CD14-positive monocyte (primary cell): ENCODE results near the gene TGFBR1. TPM values are rescaled to one million over a fixed set of nuclear protein-coding genes. Genes with fewer than 3 reads are reported as not detected.

Experiments
- DNase-seq, 3 donors: peaks; one replicate each; pipeline ENCODE4 v3.0.0-alpha.2; 2011 to 2022
- H2AFZ ChIP-seq: 2 replicates; pipeline ENCODE4 v1.6.0; 2012; ENCODE audit warnings: mild to moderate bottlenecking, low read depth, low read length, inconsistent platforms; ENCODE audit not compliant: insufficient read depth, poor library complexity, severe bottlenecking
- H3K27ac ChIP-seq, 2 donors: 1 replicate in 1 of 2; 2 replicates in 1 of 2; pipeline ENCODE4 v1.5.1; 2012 to 2013; ENCODE audit warnings: low read length in 2 of 2, control low read depth in 1 of 2, inconsistent platforms in 1 of 2, low read depth in 1 of 2, mild to moderate bottlenecking in 1 of 2
- H3K27me3 ChIP-seq, 2 donors: one replicate each; pipeline versions ENCODE4 v1.6.0 to v1.6.1; 2011 to 2013; ENCODE audit warnings: low read length in 2 of 2; ENCODE audit not compliant: control insufficient read depth in 2 of 2, insufficient read depth in 2 of 2
- H3K36me3 ChIP-seq, 2 donors: replicated peaks in 1 of 2; 1 replicate in 1 of 2; 2 replicates in 1 of 2; pipeline versions ENCODE4 v1.5.1 to v1.6.1; 2012 to 2013; ENCODE audit warnings: low read length in 2 of 2, control low read depth in 1 of 2, inconsistent platforms in 1 of 2, mild to moderate bottlenecking in 1 of 2; ENCODE audit not compliant: insufficient read depth in 2 of 2, control insufficient read depth in 1 of 2
- H3K4me1 ChIP-seq, 2 donors: 1 replicate in 1 of 2; 2 replicates in 1 of 2; pipeline versions ENCODE4 v1.5.1 to v1.6.1; 2012 to 2013; ENCODE audit warnings: low read length in 2 of 2, control low read depth in 1 of 2, inconsistent platforms in 1 of 2, mild to moderate bottlenecking in 1 of 2, moderate library complexity in 1 of 2; ENCODE audit not compliant: insufficient read depth in 2 of 2, control insufficient read depth in 1 of 2
- H3K4me2 ChIP-seq: replicated peaks from 2 replicates; pipeline ENCODE3; 2012; ENCODE audit warnings: low read length, moderate library complexity, mild to moderate bottlenecking; ENCODE audit not compliant: poor library complexity, severe bottlenecking; ENCODE audit errors: extremely low read depth
- H3K4me3 ChIP-seq, 3 experiments: fragments of 200-600 bp in 1 of 3; sonication (generic) in 1 of 3; replicated peaks in 1 of 3; 1 replicate in 2 of 3; 2 replicates in 1 of 3; pipeline ENCODE4 v1.5.1; 2011 to 2013; ENCODE audit warnings: low read length in 3 of 3, mild to moderate bottlenecking in 3 of 3, control low read depth in 2 of 3, low read depth in 2 of 3, inconsistent platforms in 1 of 3, moderate library complexity in 1 of 3
- H3K79me2 ChIP-seq: 2 replicates; pipeline ENCODE4 v1.6.0; 2012; ENCODE audit warnings: mild to moderate bottlenecking, control low read depth, inconsistent platforms, low read length, moderate library complexity; ENCODE audit not compliant: insufficient read depth
- H3K9ac ChIP-seq: 2 replicates; pipeline ENCODE4 v1.6.0; 2017; ENCODE audit warnings: low read length, mild to moderate bottlenecking; ENCODE audit not compliant: insufficient read depth, poor library complexity, severe bottlenecking
- H3K9me3 ChIP-seq, 2 donors: replicated peaks in 1 of 2; 1 replicate in 1 of 2; 2 replicates in 1 of 2; pipeline versions ENCODE4 v1.5.1 to v1.6.1; 2012 to 2013; ENCODE audit warnings: low read length in 2 of 2, control low read depth in 1 of 2; ENCODE audit not compliant: control insufficient read depth in 1 of 2, insufficient read depth in 1 of 2
- H4K20me1 ChIP-seq: 2 replicates; pipeline ENCODE4 v1.6.0; 2012; ENCODE audit warnings: mild to moderate bottlenecking, low read length, control low read depth, moderate library complexity; ENCODE audit not compliant: insufficient read depth
- H3K27ac Mint-ChIP-seq, 7 donors: one replicate each; pipeline ENCODE4 v1.8.0; 2020; ENCODE audit warnings: mild to moderate bottlenecking in 7 of 7, mixed read lengths in 7 of 7, moderate library complexity in 6 of 7, inconsistent platforms in 2 of 7
- H3K27me3 Mint-ChIP-seq, 3 donors: one replicate each; pipeline ENCODE4 v1.8.0; 2021 to 2022; ENCODE audit warnings: low read depth in 3 of 3, mild to moderate bottlenecking in 3 of 3, mixed read lengths in 3 of 3, moderate library complexity in 3 of 3, inconsistent platforms in 1 of 3
- H3K36me3 Mint-ChIP-seq, 2 donors: one replicate each; pipeline ENCODE4 v1.8.0; 2020; ENCODE audit warnings: mixed read lengths in 2 of 2, inconsistent platforms in 1 of 2, mild to moderate bottlenecking in 1 of 2
- H3K4me1 Mint-ChIP-seq: one replicate; pipeline ENCODE4 v1.8.0; 2020; ENCODE audit warnings: mild to moderate bottlenecking, mixed read lengths
- H3K4me3 Mint-ChIP-seq, 2 donors: one replicate each; pipeline ENCODE4 v1.8.0; 2020; ENCODE audit warnings: mild to moderate bottlenecking in 2 of 2, mixed read lengths in 2 of 2, moderate library complexity in 1 of 2
- H3K9me3 Mint-ChIP-seq, 7 donors: one replicate each; pipeline ENCODE4 v1.8.0; 2020 to 2022; ENCODE audit warnings: mixed read lengths in 7 of 7, mild to moderate bottlenecking in 6 of 7, moderate library complexity in 6 of 7, inconsistent platforms in 2 of 7
- CTCF ChIP-seq: fragments of 200-600 bp; IDR thresholded peaks from one replicate; pipeline ENCODE4 v1.8.0; 2022; ENCODE audit warnings: antibody characterized with exemption, mild to moderate bottlenecking
- WGBS: methylation state at CpG from one replicate; pipeline ENCODE4 v1.1.5; 2013; ENCODE audit warnings: missing lambda C conversion rate; ENCODE audit not compliant: insufficient coverage; 5-methylcytosine and 5-hydroxymethylcytosine counted together
- intact Hi-C, 2 donors: fragments of 100-400 bp; cut with micrococcal nuclease; formaldehyde crosslinking; loops; one replicate each; pipeline versions ENCODE4 v1.15.0 to v1.15.1; 2023
- polyA plus RNA-seq, 3 donors: library from polyadenylated mRNA; depleted of rRNA in 1 of 3; unstranded in 2 of 3; stranded (reverse) in 1 of 3; fragments of 300-500 nt in 2 of 3; fragments of >200 nt in 1 of 3; fragmentation: Illumina TruSeq in 2 of 3; gene quantifications; 1 replicate in 2 of 3; 2 replicates in 1 of 3; pipeline ENCODE4 v1.2.3, GENCODE V29; 2012 to 2021

The TGFBR1 gene
- polyA plus RNA-seq, 3 donors = 10.7 to 26.8 (median 25.0) TPM

GRCh38 chr9:99160173-99160572, 55.3 kb downstream of the TGFBR1 start:
- H3K4me2 ChIP-seq = no peak overlapping the region
- TF ChIP-seq CTCF = no peak
- no peak overlapping the region for H3K27ac ChIP-seq
- H2AFZ ChIP-seq = no peak overlapping the region
- 100% methylated on average over 3 of the region's 6 CpGs for WGBS
- no peak overlapping the region for H3K4me3 ChIP-seq
- Mint-ChIP-seq H3K9me3 (peaks cover 0 to 4% (median 0%) of the 10 kb centered on the region in 7 donors), H3K27ac (no peak overlapping the region), H3K27me3 (peaks cover 12 to 24% (median 13%) of the 10 kb centered on the region in 3 donors), H3K36me3 (no peaks in the 10 kb centered on the region), H3K4me1 (peaks cover 5% of the 10 kb centered on the region), H3K4me3 (no peak overlapping the region)
- intact Hi-C loops = no loop called here
- DNase-seq = no peak
- H3K79me2 ChIP-seq = no peaks in the 10 kb centered on the region
- H3K36me3 ChIP-seq = no peaks in the 10 kb centered on the region
- no peaks in the 10 kb centered on the region for H3K4me1 ChIP-seq
- no peaks in the 10 kb centered on the region for H3K9me3 ChIP-seq
- no peaks in the 10 kb centered on the region for H4K20me1 ChIP-seq
- H3K27me3 ChIP-seq = peaks cover 3 to 17% of the 10 kb centered on the region in 2 donors
- no peak overlapping the region for H3K9ac ChIP-seq

- Histone ChIP-seq H3K9me3 (no peaks in the 10 kb centered on the region), H3K4me3 (no peak overlapping the region), H3K4me2 (no peak overlapping the region), H3K4me1 (no peaks in the 10 kb centered on the region), H3K27me3 (peaks cover 0 to 5% of the 10 kb centered on the region in 2 donors), H3K79me2 (no peaks in the 10 kb centered on the region), H3K36me3 (no peaks in the 10 kb centered on the region), H4K20me1 (no peaks in the 10 kb centered on the region), H3K9ac (no peak overlapping the region), H3K27ac (no peak overlapping the region), H2AFZ (no peak overlapping the region)
- Mint-ChIP-seq H3K9me3 (peaks cover 0 to 4% (median 0%) of the 10 kb centered on the region in 7 donors), H3K4me3 (no peak overlapping the region), H3K36me3 (no peaks in the 10 kb centered on the region), H3K27me3 (peaks cover 7 to 16% (median 15%) of the 10 kb centered on the region in 3 donors), H3K27ac (peak overlapping the region in 1 of 7 donors; percentile 60), H3K4me1 (peaks cover 5% of the 10 kb centered on the region)
- DNase-seq = peak in 1 of 3 donors; percentile 25
- TF ChIP-seq CTCF = peak; percentile 70
- WGBS = 0% methylated on average over 1 of the region's 3 CpGs
- intact Hi-C loops = no loop called here
Measured at GRCh38 chr9:99162759-99163364, 57.9 kb downstream of the TGFBR1 start.
